ENCODE measurements around the gene NCOA1.
"Not testable (repeated sequence)": the region's sequence is repeated elsewhere in the genome, so short reads cannot be mapped to it uniquely, and the experiment has no call there.

Gene NCOA1

GRCh38 chr2:24569565-24569964 is 78.5 kb downstream of the NCOA1 start:
- H3K27me3 ChIP-seq (ENCODE audit: control insufficient read depth in 3 of 3, insufficient read depth in 3 of 3, low read depth in 1 of 3, low read length in 3 of 3): not testable (repeated sequence)
- no CpG with 5 or more reads among the region's 10 CpGs for WGBS, 2 donors (ENCODE audit: extremely low coverage in 2 of 2, insufficient read length in 2 of 2, insufficient replicate concordance in 1 of 2)
- H3K36me3 ChIP-seq (replicated peaks in 1 of 2; ENCODE audit: control insufficient read depth in 2 of 2, insufficient read depth in 2 of 2, low read length in 2 of 2): peaks cover 0 to 27% of the 10 kb centered on the region in 2 donors

DNA sequence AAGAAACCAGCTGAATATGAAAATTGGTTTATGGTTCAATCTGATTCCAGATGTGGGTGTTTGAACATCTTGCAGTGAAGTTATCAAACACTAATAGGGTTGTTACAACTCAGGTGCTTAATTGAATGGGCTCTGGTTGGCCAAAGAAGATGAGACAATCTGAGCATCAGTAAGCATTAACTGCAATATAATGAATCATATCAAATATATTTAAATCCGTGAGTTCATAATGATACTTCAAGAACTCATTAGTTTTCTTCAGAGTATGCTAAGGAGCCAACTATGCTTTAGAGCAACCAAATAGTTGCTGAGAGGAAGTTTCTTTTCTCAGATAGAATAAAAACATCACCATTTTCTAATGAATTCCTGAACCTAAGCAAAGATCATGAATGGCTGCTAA is 79.2 kb downstream of the NCOA1 start:
- H3K27ac ChIP-seq (replicated peaks; ENCODE audit: low read length): no peak overlapping the region
- H2BK12ac ChIP-seq (ENCODE audit: low read length): no peak overlapping the region
- H3K4me1 ChIP-seq (ENCODE audit: control insufficient read depth in 2 of 2, insufficient read depth in 1 of 2, low read depth in 1 of 2, low read length in 2 of 2): no peaks in the 10 kb centered on the region
- no peak overlapping the region for H2AFZ ChIP-seq (ENCODE audit: low read length)
- H3K14ac ChIP-seq (ENCODE audit: low read length): no peak overlapping the region
- H2BK5ac ChIP-seq (ENCODE audit: low read length): no peak overlapping the region
- H4K8ac ChIP-seq (ENCODE audit: low read depth, low read length): no peak overlapping the region
- peaks cover 16 to 17% of the 10 kb centered on the region in 2 donors for H3K9me3 ChIP-seq (replicated peaks in 1 of 2; ENCODE audit: control insufficient read depth in 2 of 2, insufficient read depth in 1 of 2, low read depth in 1 of 2, low read length in 2 of 2)
- DNase-seq (ENCODE audit: low spot score): no peak
- H2BK120ac ChIP-seq (ENCODE audit: low read depth, low read length): no peak overlapping the region
- WGBS, 2 donors (ENCODE audit: extremely low coverage in 2 of 2, insufficient read length in 2 of 2, insufficient replicate concordance in 1 of 2): no CpG with 5 or more reads among the region's 1 CpG
- no peak overlapping the region for H3K9ac ChIP-seq (ENCODE audit: low read depth, low read length, poor library complexity)
- H3K18ac ChIP-seq (ENCODE audit: low read length): no peak overlapping the region
- H3K36me3 ChIP-seq (replicated peaks in 1 of 2; ENCODE audit: control insufficient read depth in 2 of 2, insufficient read depth in 2 of 2, low read length in 2 of 2): peaks cover 0 to 21% of the 10 kb centered on the region in 2 donors
- no peak overlapping the region for H2AK5ac ChIP-seq (ENCODE audit: low read depth, low read length)
- H3K4me3 ChIP-seq (ENCODE audit: low read length in 2 of 2): no peak overlapping the region
- H4K91ac ChIP-seq (ENCODE audit: low read depth, low read length, poor library complexity): no peak overlapping the region
- H3K79me1 ChIP-seq (ENCODE audit: low read depth, low read length): no peaks in the 10 kb centered on the region
- no peak overlapping the region for H3K23ac ChIP-seq (ENCODE audit: low read depth, low read length, poor library complexity)
- no peaks in the 10 kb centered on the region for H3K27me3 ChIP-seq (ENCODE audit: control insufficient read depth in 3 of 3, insufficient read depth in 3 of 3, low read depth in 1 of 3, low read length in 3 of 3)
- H3K4me2 ChIP-seq (ENCODE audit: insufficient read depth, low read length, poor library complexity, severe bottlenecking): no peak overlapping the region
- H3K4ac ChIP-seq (ENCODE audit: low read length): no peak overlapping the region
- no peak overlapping the region for H2BK15ac ChIP-seq (ENCODE audit: low read length)

More at GRCh38 chr2:24569565-24569964, 78.5 kb downstream of the NCOA1 start:
- H3K23ac ChIP-seq (ENCODE audit: low read depth, low read length, poor library complexity); H2AK5ac ChIP-seq (ENCODE audit: low read depth, low read length); H2BK12ac ChIP-seq (ENCODE audit: low read length); H2AFZ ChIP-seq (ENCODE audit: low read length); H4K8ac ChIP-seq (ENCODE audit: low read depth, low read length); H2BK120ac ChIP-seq (ENCODE audit: low read depth, low read length); H3K4ac ChIP-seq (ENCODE audit: low read length); H3K4me1 ChIP-seq (ENCODE audit: control insufficient read depth in 2 of 2, insufficient read depth in 1 of 2, low read depth in 1 of 2, low read length in 2 of 2); H3K79me1 ChIP-seq (ENCODE audit: low read depth, low read length); H3K27ac ChIP-seq (replicated peaks; ENCODE audit: low read length); H4K91ac ChIP-seq (ENCODE audit: low read depth, low read length, poor library complexity); H3K4me3 ChIP-seq (ENCODE audit: low read length in 2 of 2); H3K4me2 ChIP-seq (ENCODE audit: insufficient read depth, low read length, poor library complexity, severe bottlenecking); H3K14ac ChIP-seq (ENCODE audit: low read length); DNase-seq (ENCODE audit: low spot score); H3K9ac ChIP-seq (ENCODE audit: low read depth, low read length, poor library complexity); H3K18ac ChIP-seq (ENCODE audit: low read length); H2BK15ac ChIP-seq (ENCODE audit: low read length); H2BK5ac ChIP-seq (ENCODE audit: low read length): not testable (repeated sequence)
- H3K9me3 ChIP-seq (replicated peaks in 1 of 2; ENCODE audit: control insufficient read depth in 2 of 2, insufficient read depth in 1 of 2, low read depth in 1 of 2, low read length in 2 of 2): peaks cover 16 to 19% of the 10 kb centered on the region in 2 donors

DNA sequence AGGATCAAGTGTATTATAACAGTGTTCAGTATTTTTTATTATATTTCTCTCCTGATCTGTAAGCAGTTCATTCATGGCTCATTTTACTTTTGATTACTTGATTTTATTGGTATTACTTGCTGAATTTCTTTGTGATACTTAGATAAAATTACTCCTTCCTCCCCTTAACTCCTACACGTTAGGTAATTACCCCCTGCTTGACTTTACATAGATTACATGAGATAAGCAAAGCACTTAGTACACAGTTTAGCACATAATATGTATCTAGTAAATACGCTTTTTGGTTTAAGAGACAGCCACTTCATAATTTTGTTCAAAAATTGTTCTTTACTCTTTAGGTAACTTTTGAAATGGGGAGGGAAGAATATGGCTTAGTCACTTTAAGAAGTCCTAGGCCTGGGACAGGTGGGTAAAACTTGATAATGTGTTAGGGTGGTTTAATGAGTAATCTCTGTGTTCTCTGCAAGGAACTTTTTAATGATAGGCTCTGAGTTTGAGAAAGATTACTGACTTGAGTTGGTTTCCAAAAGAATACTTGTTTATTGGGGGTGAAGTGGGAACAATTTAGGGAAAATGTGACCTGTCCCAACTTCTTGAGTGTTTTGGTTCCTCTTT is 80.9 kb downstream of the NCOA1 start:
- DNase-seq (ENCODE audit: low spot score): no peak
- Histone ChIP-seq H2AK5ac (ENCODE audit: low read depth, low read length) (no peak overlapping the region), H4K91ac (ENCODE audit: low read depth, low read length, poor library complexity) (no peak overlapping the region), H3K79me1 (ENCODE audit: low read depth, low read length) (no peaks in the 10 kb centered on the region), H3K9me3 (replicated peaks in 1 of 2; ENCODE audit: control insufficient read depth in 2 of 2, insufficient read depth in 1 of 2, low read depth in 1 of 2, low read length in 2 of 2) (peaks cover under 1% of the 10 kb centered on the region in 2 donors), H2BK5ac (ENCODE audit: low read length) (no peak overlapping the region), H4K8ac (ENCODE audit: low read depth, low read length) (no peak overlapping the region), H3K4me2 (ENCODE audit: insufficient read depth, low read length, poor library complexity, severe bottlenecking) (no peak overlapping the region), H3K18ac (ENCODE audit: low read length) (no peak overlapping the region), H3K36me3 (replicated peaks in 1 of 2; ENCODE audit: control insufficient read depth in 2 of 2, insufficient read depth in 2 of 2, low read length in 2 of 2) (peaks cover 0 to 5% of the 10 kb centered on the region in 2 donors), H3K4me1 (ENCODE audit: control insufficient read depth in 2 of 2, insufficient read depth in 1 of 2, low read depth in 1 of 2, low read length in 2 of 2) (no peaks in the 10 kb centered on the region), H3K14ac (ENCODE audit: low read length) (no peak overlapping the region), H2BK12ac (ENCODE audit: low read length) (no peak overlapping the region), H3K23ac (ENCODE audit: low read depth, low read length, poor library complexity) (no peak overlapping the region), H2AFZ (ENCODE audit: low read length) (no peak overlapping the region), H2BK120ac (ENCODE audit: low read depth, low read length) (no peak overlapping the region), H3K4me3 (ENCODE audit: low read length in 2 of 2) (no peak overlapping the region), H2BK15ac (ENCODE audit: low read length) (no peak overlapping the region), H3K27ac (replicated peaks; ENCODE audit: low read length) (no peak overlapping the region), H3K27me3 (ENCODE audit: control insufficient read depth in 3 of 3, insufficient read depth in 3 of 3, low read depth in 1 of 3, low read length in 3 of 3) (no peaks in the 10 kb centered on the region), H3K4ac (ENCODE audit: low read length) (no peak overlapping the region), H3K9ac (ENCODE audit: low read depth, low read length, poor library complexity) (no peak overlapping the region)
- WGBS, 2 donors (ENCODE audit: extremely low coverage in 2 of 2, insufficient read length in 2 of 2, insufficient replicate concordance in 1 of 2): no CpG with 5 or more reads among the region's 2 CpGs

GRCh38 chr2:24576146-24576545 is 85.1 kb downstream of the NCOA1 start:
- H3K18ac ChIP-seq (ENCODE audit: low read length): no peak overlapping the region
- no peak overlapping the region for H2BK15ac ChIP-seq (ENCODE audit: low read length)
- no peak overlapping the region for H3K27ac ChIP-seq (replicated peaks; ENCODE audit: low read length)
- H3K4me1 ChIP-seq (ENCODE audit: control insufficient read depth in 2 of 2, insufficient read depth in 1 of 2, low read depth in 1 of 2, low read length in 2 of 2): peaks cover 6 to 8% of the 10 kb centered on the region in 2 donors
- H3K36me3 ChIP-seq (replicated peaks in 1 of 2; ENCODE audit: control insufficient read depth in 2 of 2, insufficient read depth in 2 of 2, low read length in 2 of 2): no peaks in the 10 kb centered on the region
- H3K4ac ChIP-seq (ENCODE audit: low read length): no peak overlapping the region
- no peak overlapping the region for H3K4me2 ChIP-seq (ENCODE audit: insufficient read depth, low read length, poor library complexity, severe bottlenecking)
- H2BK120ac ChIP-seq (ENCODE audit: low read depth, low read length): no peak overlapping the region
- H2BK5ac ChIP-seq (ENCODE audit: low read length): no peak overlapping the region
- no peak overlapping the region for H2BK12ac ChIP-seq (ENCODE audit: low read length)
- no peak overlapping the region for H4K91ac ChIP-seq (ENCODE audit: low read depth, low read length, poor library complexity)
- no peak overlapping the region for H3K14ac ChIP-seq (ENCODE audit: low read length)
- no peak overlapping the region for H3K23ac ChIP-seq (ENCODE audit: low read depth, low read length, poor library complexity)
- H3K79me1 ChIP-seq (ENCODE audit: low read depth, low read length): no peaks in the 10 kb centered on the region
- H2AFZ ChIP-seq (ENCODE audit: low read length): no peak overlapping the region
- peaks cover 0 to 4% of the 10 kb centered on the region in 2 donors for H3K9me3 ChIP-seq (replicated peaks in 1 of 2; ENCODE audit: control insufficient read depth in 2 of 2, insufficient read depth in 1 of 2, low read depth in 1 of 2, low read length in 2 of 2)
- H3K4me3 ChIP-seq (ENCODE audit: low read length in 2 of 2): no peak overlapping the region
- no peak overlapping the region for H2AK5ac ChIP-seq (ENCODE audit: low read depth, low read length)
- no peak overlapping the region for H4K8ac ChIP-seq (ENCODE audit: low read depth, low read length)
- H3K27me3 ChIP-seq (ENCODE audit: control insufficient read depth in 3 of 3, insufficient read depth in 3 of 3, low read depth in 1 of 3, low read length in 3 of 3): no peaks in the 10 kb centered on the region
- DNase-seq (ENCODE audit: low spot score): no peak
- no peak overlapping the region for H3K9ac ChIP-seq (ENCODE audit: low read depth, low read length, poor library complexity)
